Muscle of arm (tissue), 12 donors: ENCODE results near the gene TYMP. TPM values are rescaled to one million over a fixed set of nuclear protein-coding genes. Genes with fewer than 3 reads are reported as not detected.

ENCODE experiments used
- DNase-seq: peaks from one replicate; pipeline ENCODE4 v3.0.0-alpha.2; 2013
- polyA plus RNA-seq, 12 donors: library from polyadenylated mRNA; unstranded; fragments of 120-200 nt; gene quantifications; one replicate each; pipeline ENCODE4 v1.2.1, GENCODE V29; 2013; ENCODE audit not compliant: insufficient read length in 12 of 12

Gene TYMP
- polyA plus RNA-seq, 12 donors = 1.9 to 25.0 (median 2.9) TPM; not detected in 1

GRCh38 chr22:50507421-50507990 is 22.3 kb downstream of the TYMP start, which contains the start of gene LMF2:
LMF2 (minus strand) TSS chr22:50507702; CDS start chr22:50507675, 27 bp downstream.
- DNase-seq = no peak

GRCh38 chr22:50506611-50507420 is 23.0 kb downstream of the TYMP start:
- DNase-seq = no peak

GRCh38 chr22:50505776-50506610 is 23.8 kb downstream of the TYMP start:
- DNase-seq = no peak

GRCh38 chr22:50505276-50505775 is 24.5 kb downstream of the TYMP start:
- no peak for DNase-seq

GRCh38 chr22:50504369-50505211 is 25.2 kb downstream of the TYMP start:
- DNase-seq = no peak

- no peak for DNase-seq
Measured at GRCh38 chr22:50503475-50504145, 26.2 kb downstream of the TYMP start.

GRCh38 chr22:50502628-50503474 is 27.0 kb downstream of the TYMP start:
- no peak for DNase-seq

- no peak for DNase-seq
Measured at GRCh38 chr22:50502096-50502495, 27.7 kb downstream of the TYMP start.

- DNase-seq = no peak
Measured at GRCh38 chr22:50500452-50500851, 29.4 kb downstream of the TYMP start.

GRCh38 chr22:50498322-50498890 is 31.4 kb downstream of the TYMP start:
- DNase-seq = peak; percentile 35

GRCh38 chr22:50497093-50497492 is 32.7 kb downstream of the TYMP start:
- DNase-seq = no peak

- no peak for DNase-seq
Measured at GRCh38 chr22:50490531-50491308, 39.1 kb downstream of the TYMP start.

GRCh38 chr22:50489363-50490243 is 40.2 kb downstream of the TYMP start:
- DNase-seq = no peak

- no peak for DNase-seq
Measured at GRCh38 chr22:50488886-50489285, 40.9 kb downstream of the TYMP start.

- DNase-seq = no peak
Measured at GRCh38 chr22:50488006-50488677, 41.7 kb downstream of the TYMP start.

GRCh38 chr22:50487290-50488005 is 42.4 kb downstream of the TYMP start:
- DNase-seq = no peak
